ENCODE data around the gene CBR1.

Gene CBR1
- total RNA-seq, result 3.2 to 6.7 (median 5.4) reads per million in 4 donors

DNA sequence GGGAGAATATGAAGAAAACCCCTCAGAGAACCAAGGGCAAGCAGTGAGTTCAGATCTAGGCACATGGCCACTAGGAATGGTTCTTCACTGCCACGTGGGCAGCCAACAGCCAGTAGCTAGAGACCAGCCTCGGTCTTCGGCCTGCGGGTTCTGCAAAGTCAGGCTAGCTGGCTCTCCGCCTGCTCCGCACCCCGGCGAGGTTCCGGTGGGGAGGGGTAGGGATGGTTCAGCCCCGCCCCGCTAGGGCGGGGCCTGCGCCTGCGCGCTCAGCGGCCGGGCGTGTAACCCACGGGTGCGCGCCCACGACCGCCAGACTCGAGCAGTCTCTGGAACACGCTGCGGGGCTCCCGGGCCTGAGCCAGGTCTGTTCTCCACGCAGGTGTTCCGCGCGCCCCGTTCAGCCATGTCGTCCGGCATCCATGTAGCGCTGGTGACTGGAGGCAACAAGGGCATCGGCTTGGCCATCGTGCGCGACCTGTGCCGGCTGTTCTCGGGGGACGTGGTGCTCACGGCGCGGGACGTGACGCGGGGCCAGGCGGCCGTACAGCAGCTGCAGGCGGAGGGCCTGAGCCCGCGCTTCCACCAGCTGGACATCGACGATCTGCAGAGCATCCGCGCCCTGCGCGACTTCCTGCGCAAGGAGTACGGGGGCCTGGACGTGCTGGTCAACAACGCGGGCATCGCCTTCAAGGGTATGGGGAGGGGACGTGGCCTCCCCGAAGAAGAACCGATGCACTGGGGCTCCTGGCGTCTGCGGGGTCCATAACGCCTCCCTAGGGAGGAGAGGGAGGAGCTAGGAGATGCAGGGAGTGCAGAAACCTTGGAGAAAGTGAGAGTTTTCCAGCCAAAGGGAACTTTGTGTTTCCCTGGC lies at the start of gene CBR1:
Gene CBR1 (plus strand): TSS at position 312 of the 871 bp plus-strand sequence. CDS start 92 bp downstream, at position 404.
- DNase-seq, result peak; percentile 72 to 93 (median 80)

DNA sequence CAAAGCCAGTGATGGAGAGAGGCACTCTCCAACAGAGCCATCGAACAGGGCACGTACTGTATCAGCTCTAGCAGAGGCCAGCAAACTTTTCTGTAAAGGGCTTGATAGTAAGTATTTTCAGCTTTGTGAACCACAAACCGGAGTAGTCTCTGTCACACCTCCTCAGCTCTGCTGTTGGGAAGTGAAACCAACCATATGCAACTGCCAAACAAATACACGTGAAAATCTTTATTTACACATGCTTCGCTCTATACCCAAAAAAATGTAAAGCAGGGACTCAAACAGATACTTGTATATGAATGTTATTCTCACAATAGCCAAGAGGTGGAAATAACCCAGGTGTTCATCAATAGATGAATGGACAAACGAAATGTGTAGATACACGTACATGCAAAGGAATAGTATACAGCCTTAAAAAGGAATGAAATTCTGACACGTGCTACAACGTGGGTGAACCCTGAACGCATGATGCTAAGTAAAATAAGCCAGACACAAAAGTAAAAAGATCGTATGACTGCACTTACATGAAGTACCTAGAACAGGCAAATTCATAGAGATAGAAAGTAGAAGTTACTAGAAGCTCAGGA lies 48.5 kb upstream of the CBR1 start:
- no peak for DNase-seq

DNA sequence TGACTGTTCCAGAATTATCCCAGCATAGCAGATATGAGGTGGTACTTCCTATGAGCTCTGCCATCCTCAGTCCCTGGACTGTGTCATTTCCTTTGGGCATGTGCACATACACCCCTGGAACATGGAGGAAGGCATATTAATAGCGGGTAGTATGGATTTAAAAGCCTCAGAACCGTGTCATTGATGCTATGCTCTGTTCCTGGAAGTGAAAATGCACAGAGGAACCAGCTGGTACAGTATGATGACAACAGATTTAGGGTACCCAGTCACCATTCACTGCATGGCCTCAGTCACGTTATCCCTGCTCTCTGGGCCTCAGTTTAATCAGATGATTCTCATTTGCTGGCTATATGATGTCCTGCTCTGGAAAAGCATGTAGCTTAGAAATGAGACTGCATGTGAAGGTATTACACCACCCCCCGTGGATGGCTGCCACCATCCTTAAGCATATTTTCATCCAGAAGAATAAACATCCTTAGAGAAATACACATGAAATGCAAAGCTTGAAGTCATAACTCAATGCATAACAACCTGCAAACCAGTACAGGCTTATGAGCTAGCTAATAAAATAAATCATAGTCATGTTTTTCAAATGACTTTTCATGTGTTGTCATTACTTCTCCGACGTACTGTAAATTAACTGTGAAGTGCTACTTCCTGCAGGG lies 47.3 kb upstream of the CBR1 start:
- no peak for DNase-seq

DNA sequence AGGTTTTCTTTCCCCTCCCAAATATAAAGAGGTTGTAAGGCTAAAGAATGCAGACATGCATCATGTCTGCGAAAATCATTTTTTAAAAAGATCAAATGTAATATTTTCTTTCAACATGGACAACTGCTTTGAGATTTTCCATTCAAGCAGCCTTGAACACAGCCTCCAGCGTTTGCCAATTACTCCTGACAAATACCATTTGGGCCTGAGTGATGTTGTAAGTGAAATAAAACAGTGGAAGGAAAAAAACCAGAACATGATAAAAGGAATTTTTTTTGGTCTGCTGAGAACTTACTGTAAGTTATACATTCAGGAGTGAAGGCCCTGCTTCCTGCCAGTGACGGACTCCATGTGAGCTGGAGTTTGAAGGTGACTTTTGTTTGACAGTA lies 46.7 kb upstream of the CBR1 start:
- no peak for DNase-seq

DNA sequence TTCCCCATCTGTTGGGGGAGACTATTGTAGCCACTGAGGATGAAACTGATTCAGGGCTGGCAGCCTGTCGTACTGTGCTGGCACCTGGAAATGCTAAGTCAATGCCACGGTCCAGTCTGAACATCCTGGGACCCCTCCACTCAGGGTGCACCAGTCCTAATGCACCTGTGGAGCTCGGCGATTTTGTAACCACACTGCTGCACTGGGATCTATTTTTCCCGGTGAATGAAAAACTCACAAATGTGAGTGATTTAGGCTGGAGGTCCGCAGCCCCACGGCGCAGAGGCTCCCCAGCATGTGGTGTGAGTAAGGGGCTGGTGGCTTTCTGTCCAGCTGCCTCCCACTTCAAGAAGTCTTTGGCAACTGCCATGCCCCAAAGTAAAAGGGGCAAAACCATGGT lies 45.0 kb upstream of the CBR1 start:
- no peak for DNase-seq

DNA sequence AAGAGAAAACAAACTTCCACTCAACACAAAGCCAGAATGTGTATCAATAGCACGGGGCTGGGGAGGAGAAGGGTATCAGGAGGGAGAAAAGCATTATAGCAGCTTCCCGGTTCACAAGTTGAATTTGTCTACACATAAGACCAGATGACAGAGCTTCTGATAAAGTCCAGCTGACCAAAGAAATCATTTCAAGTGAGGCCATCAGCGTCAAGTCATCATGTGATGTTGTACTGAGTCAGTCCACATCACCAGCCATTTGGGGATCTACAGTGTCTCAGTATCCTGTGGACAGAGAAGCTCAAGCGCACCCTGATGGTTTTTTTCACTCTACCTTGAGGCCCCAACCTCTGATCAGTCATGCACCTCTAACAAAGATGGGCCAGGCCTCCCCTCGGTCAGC lies 42.5 kb upstream of the CBR1 start:
- DNase-seq, result no peak

DNA sequence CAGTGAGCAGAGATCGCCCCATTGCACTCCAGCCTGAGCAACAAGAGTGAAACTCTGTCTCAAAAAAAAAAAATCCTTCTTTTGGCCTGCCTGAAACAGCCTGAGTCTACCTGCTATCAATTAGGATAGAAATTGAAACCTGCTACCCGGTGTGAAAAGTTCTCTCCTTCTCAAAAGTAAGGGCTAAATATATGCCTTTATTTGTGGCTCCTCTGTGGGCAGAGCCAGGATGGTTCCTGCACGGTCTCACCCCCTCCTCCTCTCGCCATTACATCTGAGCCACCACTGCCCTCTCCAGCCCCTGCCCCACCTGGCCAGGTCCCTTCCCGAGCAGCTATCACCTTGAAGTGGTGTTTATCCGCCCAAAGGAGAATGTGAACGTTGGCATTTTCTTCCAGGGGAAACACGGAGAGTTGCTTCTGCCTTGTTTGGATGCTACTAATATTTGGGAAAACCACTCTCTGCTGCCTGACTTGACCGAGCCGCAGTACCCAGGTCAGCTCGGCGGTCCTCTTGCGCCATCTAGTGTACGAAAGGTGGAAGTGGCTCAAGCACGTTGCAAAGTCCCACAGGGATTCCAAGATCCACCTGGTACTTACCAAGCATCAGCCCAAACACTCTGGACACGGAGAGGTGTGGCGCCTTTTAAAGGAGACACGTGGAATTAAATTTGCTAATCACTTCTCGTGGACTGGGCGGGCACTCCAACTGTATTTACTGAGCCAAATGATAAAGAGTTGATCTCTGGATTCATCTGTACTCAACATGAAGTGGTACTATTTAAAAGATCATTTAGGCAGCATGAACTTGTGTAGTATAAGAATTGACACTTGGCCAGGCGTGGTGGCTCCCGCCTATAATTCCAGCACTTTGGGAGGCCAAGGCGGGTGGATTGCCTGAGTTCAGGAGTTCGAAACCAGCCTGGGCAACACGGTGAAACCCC lies 41.4 kb upstream of the CBR1 start:
- DNase-seq, result peak; percentile 32 to 61 (median 44)

DNA sequence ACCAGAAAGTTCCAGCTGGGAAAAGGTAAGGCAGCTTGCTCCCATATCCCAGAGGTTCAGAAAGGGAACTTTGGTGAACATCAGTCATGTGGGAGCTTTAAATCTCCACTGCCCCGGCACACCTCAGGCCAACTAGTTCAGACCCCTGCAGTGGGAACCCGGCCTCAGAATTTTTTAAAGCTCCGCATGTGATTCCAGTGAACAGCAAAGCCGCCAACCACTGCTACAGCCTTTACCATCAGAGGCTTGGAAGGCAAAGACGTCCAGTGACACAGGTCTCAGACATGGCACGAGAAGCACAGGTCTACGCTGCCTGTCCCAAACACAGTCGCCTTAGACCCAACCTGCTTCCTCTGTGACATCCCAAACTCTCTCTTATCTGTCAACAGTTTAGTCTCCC lies 40.5 kb upstream of the CBR1 start:
- DNase-seq, result no peak

DNA sequence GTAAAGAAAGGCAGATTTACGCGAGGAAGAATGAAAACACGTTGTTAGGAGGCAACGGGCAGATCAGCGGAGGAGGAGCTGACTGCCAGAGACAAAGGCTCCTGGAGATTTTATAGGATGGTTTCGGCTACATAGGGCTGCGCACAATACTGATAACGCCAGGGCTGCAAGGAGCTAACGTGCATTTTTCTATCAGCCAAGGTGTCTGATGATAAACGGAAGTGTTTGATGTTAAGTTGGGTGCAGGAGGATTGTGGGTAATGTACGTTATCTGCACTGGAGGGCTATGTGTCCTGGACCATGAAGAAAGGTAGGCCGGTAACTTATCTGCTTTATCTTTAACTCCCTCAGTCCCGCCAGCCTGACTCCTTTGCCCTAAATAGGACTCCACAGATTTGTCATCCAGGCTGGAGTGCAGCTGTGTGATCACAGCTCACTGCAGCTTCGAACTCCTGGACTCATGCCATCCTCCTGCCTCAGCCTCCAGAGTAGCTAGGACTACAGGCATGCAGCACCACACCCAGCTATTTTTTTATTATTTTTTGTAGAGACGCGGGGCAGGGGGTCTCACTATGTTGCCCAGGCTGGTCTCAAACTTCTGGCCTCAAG lies 39.1 kb upstream of the CBR1 start:
- DNase-seq, result no peak

DNA sequence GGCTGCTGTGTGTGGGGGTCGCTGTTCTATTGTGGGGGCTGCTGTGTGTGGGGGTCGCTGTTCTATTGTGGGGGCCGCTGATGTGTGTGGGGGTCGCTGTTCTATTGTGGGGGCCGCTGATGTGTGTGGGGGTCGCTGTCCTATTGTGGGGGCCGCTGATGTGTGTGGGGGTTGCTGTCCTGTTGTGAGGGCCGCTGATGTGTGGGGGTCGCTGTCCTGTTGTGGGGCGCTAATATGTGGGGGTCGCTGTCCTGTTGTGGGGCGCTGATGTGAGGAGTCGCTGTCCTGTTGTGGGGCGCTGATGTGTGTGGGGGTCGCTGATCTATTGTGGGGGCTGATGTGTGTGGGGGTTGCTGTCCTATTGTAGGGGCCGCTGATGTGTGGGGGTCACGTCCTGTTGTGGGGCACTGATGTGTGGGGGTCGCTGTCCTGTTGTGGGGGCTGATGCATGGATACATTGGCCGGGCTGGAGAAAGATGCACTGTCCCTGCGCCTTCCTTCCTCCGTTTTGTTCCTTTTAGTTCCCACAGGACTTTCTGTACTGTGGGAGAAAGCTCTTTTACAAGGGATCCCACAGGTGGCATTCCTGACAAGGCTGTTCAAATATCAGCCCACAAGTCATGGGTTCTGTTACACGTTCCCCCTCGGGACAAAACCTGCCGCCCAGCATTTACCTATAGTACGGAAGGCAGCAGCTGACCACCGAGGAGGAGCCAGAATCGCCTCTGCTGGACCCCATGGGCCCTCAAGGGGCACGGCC lies 37.0 kb upstream of the CBR1 start:
- DNase-seq, result no peak

DNA sequence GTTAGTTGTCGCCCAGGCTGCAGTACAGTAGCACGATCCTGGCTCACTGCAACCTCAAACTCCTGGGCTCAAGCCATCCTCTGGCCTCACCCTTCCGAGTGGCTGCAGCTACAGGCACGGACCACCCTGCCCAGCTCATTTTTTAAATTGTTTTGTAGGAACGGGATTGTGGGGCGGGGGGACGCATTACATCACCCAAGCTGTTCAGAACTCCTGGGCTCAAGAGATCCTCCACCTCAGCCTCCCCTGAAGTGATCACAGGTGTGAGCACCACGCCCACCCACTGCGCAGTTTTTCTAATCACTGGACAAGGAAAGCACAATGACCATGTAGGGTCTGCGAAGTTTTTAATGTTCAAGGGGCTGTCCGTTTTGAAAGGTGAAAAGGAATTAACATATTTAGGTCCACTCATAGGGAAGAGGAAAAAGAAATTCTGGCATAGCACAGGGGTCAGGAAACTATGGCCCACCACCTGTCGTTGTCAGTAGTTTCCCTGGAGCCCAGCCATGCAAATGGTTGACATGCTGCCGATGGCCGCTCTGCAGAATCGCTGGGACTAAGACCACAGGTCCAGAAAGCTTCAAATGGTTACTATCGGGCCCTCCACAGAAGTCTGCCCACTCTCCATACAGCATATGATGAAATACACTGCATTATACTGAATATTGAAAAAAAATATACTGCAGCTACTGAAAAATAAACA lies 35.5 kb upstream of the CBR1 start:
- DNase-seq, result no peak

DNA sequence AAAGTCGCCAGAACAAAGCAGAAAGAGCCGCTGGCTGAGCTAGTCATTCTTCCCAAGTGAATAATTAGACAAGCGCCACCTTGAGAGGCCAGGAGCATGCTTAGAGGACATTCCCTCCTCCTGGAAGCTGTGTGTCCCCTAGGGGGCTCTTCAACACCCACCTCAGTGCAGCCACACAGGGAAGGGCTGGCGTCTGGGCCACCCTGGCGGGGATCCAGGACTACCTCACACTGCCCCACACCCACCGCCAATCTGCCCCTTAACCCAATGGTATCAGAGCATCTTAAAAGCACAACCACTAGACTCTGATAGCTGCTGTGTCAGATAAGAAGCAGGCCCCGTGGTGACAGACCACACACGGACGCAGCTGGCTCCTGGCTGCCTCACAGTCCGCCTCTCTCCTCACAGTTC lies 34.4 kb upstream of the CBR1 start:
- no peak for DNase-seq

DNA sequence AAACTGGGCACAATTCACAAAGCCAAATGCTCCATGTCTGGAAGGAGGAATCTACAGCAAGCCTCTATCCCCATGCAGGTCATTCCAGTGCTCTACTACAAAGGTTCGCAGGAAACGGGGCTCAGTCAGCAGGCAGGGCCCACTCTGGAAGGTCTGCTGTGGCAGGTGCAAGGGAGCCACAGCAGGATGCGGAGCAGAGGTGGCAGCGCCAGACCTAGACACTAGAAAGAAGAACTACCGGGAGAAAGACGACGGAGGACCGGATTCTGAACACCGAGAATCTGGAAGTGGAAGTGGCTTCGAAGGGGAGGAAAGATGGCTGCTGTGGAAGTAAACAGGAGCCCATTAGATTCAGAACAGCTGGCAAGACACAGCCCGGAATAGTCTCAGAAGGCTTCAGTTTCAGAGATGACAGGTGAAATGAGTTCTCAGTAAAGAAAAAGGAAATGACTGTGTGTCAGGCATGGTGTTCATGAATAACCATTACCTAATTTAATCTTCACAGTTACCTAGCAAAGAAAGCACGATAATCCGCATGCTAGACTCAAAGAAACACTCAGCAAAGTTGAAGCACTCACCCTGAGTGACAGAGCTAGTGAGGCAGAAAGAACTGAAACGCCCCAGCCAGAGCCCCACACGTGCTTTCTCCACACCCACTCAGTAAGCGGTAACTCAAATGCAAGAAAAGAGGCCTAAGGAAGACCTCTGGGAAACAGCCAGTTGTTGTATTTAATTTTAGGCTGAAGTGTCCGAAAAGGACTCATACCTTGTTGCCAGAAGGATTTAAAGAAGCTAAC lies 30.9 kb upstream of the CBR1 start:
- DNase-seq, result no peak

DNA sequence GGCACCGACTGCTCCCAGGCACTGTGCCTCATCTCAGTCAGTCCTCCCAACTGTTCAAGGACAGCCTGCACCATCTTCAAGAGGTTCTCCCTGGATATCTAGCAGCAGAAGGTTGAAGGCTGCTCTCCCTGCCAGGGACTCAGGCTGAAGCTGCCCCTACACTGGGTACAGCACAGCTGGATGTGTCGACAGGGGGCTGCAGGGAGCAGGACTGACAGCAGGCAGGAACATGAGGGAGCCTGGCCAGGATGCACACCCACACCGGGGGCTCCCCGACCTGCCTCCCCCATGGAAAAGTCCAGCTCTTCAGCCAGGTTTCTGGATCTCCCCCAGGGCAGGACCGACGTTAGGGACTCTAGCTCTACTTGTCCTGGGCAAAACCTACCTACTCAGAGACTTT lies 30.0 kb upstream of the CBR1 start:
- no peak for DNase-seq

DNA sequence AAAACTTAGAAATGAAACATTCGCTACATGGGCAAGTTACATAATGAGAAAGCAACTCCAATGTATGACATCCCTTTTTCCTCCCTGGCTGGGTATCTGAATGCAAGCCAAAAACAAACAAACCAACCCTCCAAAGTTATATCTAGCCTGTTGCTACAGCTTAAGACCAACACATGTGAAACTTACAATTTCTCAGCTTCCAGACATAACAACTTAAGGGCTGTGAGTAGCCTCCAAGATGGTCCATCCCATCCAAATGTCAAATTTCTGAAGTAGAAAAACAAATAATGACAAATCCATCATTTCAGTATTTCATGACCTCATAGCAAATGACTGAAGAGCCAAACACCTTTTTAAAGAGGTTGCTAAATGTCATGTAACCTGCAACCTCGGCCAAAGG lies 29.4 kb upstream of the CBR1 start:
- DNase-seq, result no peak

DNA sequence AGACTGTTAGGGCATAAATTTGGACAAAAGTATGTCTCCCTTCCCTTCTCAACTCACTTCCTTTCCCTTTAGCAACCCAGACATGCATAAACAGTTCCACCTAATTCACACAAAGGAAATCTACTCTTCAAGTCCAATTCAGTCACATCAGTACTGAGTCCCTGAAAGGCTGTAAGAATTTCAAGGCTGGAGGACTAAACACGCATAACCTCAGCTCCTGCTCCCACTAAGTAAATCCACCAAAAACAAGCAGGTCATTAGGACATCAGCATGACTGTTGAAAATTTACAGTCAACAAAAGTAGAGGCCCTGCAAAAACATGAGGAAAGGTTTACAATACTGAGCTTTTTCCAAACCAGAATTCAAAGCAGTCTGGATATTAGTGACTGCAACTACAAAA lies 27.9 kb upstream of the CBR1 start:
- no peak for DNase-seq

DNA sequence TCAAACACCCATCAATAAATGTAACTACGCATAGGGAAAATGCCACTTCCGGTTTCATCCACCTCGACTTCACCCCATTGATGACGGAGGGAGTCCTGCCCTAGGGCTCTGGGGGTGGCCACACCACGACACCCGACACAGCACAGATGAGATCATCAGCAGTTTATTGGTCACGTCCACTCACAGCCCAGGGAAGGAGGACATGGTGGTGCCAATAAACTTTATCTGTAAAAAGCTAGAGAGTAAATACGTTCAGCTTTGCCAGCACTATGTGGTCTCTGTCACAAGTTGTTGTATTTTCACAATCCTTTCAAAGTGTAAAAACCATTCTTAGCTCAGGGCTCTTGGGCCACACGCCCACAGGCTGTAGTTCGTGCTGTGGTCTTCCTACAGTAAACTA lies 25.8 kb upstream of the CBR1 start:
- DNase-seq, result no peak

DNA sequence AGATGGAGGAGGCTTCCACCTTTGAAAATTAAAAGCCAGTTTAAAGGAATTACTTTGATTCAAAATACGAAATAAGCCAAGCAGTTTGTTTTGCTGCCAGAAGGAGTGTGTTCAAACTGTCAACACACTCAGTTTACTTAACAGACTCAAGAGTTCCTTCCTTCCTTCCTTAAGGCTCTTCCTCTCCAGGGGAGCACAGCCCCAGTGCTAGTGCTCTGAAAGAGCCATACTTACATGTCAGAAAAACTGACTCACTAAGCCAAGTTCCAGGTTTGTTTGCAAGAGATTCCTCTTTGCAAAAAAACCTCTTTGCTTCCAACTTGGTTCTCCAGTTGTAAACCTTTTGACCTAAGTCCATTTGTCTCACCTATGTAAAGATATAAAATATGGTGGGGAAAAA lies 23.8 kb upstream of the CBR1 start:
- no peak for DNase-seq

DNA sequence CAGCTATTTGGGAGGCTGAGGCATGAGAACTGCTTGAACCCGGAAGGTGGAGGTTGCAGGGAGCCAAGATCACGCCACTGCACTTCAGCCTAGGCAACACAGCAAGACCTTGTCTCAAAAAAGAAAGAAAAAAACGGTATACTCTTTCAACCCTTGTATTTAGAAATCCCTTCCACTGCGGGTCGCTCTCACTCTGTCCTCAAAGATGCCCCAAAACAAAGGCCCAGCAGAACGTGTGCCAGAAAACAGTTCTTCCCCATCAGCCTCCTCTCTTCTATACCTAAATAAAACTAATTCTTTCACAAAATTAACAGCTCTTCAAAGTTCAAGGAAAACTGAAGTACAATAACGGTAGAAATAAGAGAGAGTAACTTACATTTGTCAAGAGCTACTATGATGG lies 22.7 kb upstream of the CBR1 start:
- no peak for DNase-seq

DNA sequence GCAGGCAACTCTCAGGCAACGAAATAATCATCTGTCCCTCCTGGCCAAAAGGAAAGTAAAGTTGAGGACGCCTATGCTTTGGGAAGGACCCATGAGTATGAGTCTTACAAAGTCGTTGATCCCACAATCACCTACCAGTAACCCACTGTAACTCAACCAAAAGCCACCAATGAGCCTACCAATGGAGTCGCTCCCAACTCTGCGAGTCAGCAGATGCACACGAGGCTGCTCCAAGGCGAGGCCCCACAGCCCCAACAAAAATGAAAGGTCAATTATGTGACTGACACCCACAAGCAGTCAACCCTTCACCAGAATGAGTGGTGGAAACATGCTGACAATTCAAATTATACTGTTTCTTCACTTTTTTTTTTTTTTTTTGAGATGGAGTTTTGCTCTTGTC lies 21.5 kb upstream of the CBR1 start:
- DNase-seq, result no peak

All from T-helper 1 cell (primary cell).